ENCODE results near the gene RPS24.

DNA sequence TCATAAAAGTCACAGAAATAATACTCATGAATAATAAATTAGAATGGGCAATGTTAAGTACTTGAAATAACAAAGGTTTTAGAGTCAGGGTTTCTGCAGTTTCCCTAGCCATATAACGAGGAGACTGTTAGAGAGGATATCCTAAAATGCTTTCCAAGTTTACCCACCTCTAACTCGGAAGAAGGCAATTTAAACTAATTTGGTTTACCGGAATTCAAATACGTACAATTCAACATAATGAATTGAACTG, 351 bp upstream of the RPS24 start:
- TF ChIP-seq, protein P1, sequence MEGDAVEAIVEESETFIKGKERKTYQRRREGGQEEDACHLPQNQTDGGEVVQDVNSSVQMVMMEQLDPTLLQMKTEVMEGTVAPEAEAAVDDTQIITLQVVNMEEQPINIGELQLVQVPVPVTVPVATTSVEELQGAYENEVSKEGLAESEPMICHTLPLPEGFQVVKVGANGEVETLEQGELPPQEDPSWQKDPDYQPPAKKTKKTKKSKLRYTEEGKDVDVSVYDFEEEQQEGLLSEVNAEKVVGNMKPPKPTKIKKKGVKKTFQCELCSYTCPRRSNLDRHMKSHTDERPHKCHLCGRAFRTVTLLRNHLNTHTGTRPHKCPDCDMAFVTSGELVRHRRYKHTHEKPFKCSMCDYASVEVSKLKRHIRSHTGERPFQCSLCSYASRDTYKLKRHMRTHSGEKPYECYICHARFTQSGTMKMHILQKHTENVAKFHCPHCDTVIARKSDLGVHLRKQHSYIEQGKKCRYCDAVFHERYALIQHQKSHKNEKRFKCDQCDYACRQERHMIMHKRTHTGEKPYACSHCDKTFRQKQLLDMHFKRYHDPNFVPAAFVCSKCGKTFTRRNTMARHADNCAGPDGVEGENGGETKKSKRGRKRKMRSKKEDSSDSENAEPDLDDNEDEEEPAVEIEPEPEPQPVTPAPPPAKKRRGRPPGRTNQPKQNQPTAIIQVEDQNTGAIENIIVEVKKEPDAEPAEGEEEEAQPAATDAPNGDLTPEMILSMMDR (optimal IDR thresholded peaks at IDR 0.05 in 1 of 3, IDR thresholded peaks at IDR 0.05 in 1 of 3, conservative IDR thresholded peaks at IDR 0.05 in 1 of 3; ENCODE audit: extremely low read depth in 1 of 3, insufficient read depth in 2 of 3, low read length in 3 of 3): no peak
- TF ChIP-seq EZH2 (IDR thresholded peaks at IDR 0.05; ENCODE audit: low read length): no peak

Data from keratinocyte (primary cell).